HepG2 (cell line): ENCODE data around the gene AGMO. TPM values are rescaled to one million over a fixed set of nuclear protein-coding genes. Genes with fewer than 3 reads are reported as not detected.

Source experiments
- ATAC-seq: fragments of 200-7000 bp; cut with Tn5 transposase; 3 replicates; pipeline ENCODE4 v1.9.1; 2020; ENCODE audit warnings: mild to moderate bottlenecking, moderate library complexity
- BruUV-seq: library from RNA; stranded (reverse); fragments of 400-500 nt; replicated peaks from 2 replicates; lab custom pipeline; 2021; lab: Mats Ljungman, UMichigan
- CTCF ChIA-PET: fragments of 300-600 bp; formaldehyde crosslinking; extraction: SDS; loops from one replicate; lab custom pipeline; 2021; ENCODE audit warnings: low total read pairs, inconsistent platforms, low intra/inter-chr PET ratio; lab: Yijun Ruan, JAX
- POLR2A ChIA-PET: fragments of 350-600 bp; sonication (Branson Sonifier 250); formaldehyde crosslinking; loops from one replicate; lab custom pipeline; 2020; ENCODE audit warnings: antibody characterized with exemption, inconsistent platforms; lab: Yijun Ruan, JAX
- DNase-seq: peaks from one replicate; pipeline ENCODE4 v3.0.0-alpha.2; 2015; ENCODE audit warnings: low spot score
- FAIRE-seq: peaks from 3 replicates; lab custom pipeline; 2011; peaks lifted over from hg19 to GRCh38; lab: Jason Lieb, UNC
- H2AFZ ChIP-seq: one replicate; pipeline ENCODE4 v1.6.1; 2011; ENCODE audit warnings: low read length, inconsistent platforms
- H3K27ac ChIP-seq: fragments of 300-600 bp; 3 replicates; pipeline ENCODE4 v1.8.0; 2011; ENCODE audit warnings: mixed run types, mild to moderate bottlenecking, mixed read lengths, low read length, inconsistent platforms; ENCODE audit not compliant: insufficient read depth; ENCODE audit errors: extremely low read length
- H3K27me3 ChIP-seq, 2 experiments: fragments of 200-600 bp in 1 of 2; 2 replicates in 1 of 2; 3 replicates in 1 of 2; pipeline versions ENCODE4 v1.6.0 to v1.8.0; 2011; ENCODE audit warnings: low read length in 2 of 2, mild to moderate bottlenecking in 2 of 2, moderate library complexity in 2 of 2, inconsistent platforms in 1 of 2; ENCODE audit not compliant: insufficient read depth in 2 of 2, control insufficient read depth in 1 of 2
- H3K36me3 ChIP-seq, 2 experiments: fragments of 200-600 bp in 1 of 2; replicated peaks in 1 of 2; 2 replicates in 1 of 2; 3 replicates in 1 of 2; pipeline versions ENCODE4 v1.5.1 to v1.8.0; 2011; ENCODE audit warnings: low read length in 2 of 2, inconsistent platforms in 1 of 2; ENCODE audit not compliant: insufficient read depth in 2 of 2, control insufficient read depth in 1 of 2
- H3K4me1 ChIP-seq: 2 replicates; pipeline ENCODE4 v1.5.1; 2012; ENCODE audit warnings: low read length, inconsistent platforms; ENCODE audit not compliant: insufficient read depth
- H3K4me2 ChIP-seq: 2 replicates; pipeline ENCODE4 v1.6.0; 2011; ENCODE audit warnings: low read depth, low read length, inconsistent platforms
- H3K4me3 ChIP-seq, 3 experiments: fragments of 200-600 bp in 1 of 3; sonication (generic), shearing (Covaris generic) in 1 of 3; replicated peaks in 1 of 3; 2 replicates each; pipeline ENCODE4 v1.5.1; 2011 to 2016; ENCODE audit warnings: low read length in 3 of 3, inconsistent platforms in 2 of 3, low read depth in 2 of 3, mild to moderate bottlenecking in 2 of 3, control low read depth in 1 of 3, mixed read lengths in 1 of 3; ENCODE audit not compliant: insufficient read depth in 1 of 3
- H3K79me2 ChIP-seq: one replicate; pipeline ENCODE4 v1.6.1; 2011; ENCODE audit warnings: low read length, inconsistent platforms; ENCODE audit not compliant: insufficient read depth
- H3K9ac ChIP-seq: 2 replicates; pipeline ENCODE4 v1.6.0; 2011; ENCODE audit warnings: mild to moderate bottlenecking, low read depth, low read length, inconsistent platforms; ENCODE audit not compliant: insufficient read depth
- H3K9me3 ChIP-seq: 2 replicates; pipeline ENCODE4 v1.5.1; 2012; ENCODE audit warnings: mild to moderate bottlenecking, low read length
- H4K20me1 ChIP-seq: 2 replicates; pipeline ENCODE4 v1.6.0; 2011; ENCODE audit warnings: inconsistent platforms, mild to moderate bottlenecking, low read length, moderate library complexity; ENCODE audit not compliant: insufficient read depth
- HOMEZ ChIP-seq: IDR thresholded peaks from 2 replicates; pipeline ENCODE4 v1.6.1; 2016; ENCODE audit warnings: low read depth
- LCORL ChIP-seq, 2 experiments: fragments of 450-650 bp in 1 of 2; sonication (generic) in 1 of 2; formaldehyde crosslinking in 1 of 2; IDR thresholded peaks; 2 replicates each; pipeline versions ENCODE4 v1.5.0 to v1.6.1; 2017 to 2020; ENCODE audit warnings: antibody characterized with exemption in 1 of 2, missing genetic modification reagents in 1 of 2
- NFAT5 ChIP-seq: sonication (generic); formaldehyde crosslinking; IDR thresholded peaks from 2 replicates; pipeline ENCODE4 v1.4.0; 2020; ENCODE audit warnings: missing genetic modification reagents
- NFKB2 ChIP-seq: sonication (generic); formaldehyde crosslinking; IDR thresholded peaks from 2 replicates; pipeline ENCODE4 v1.4.0; 2020; ENCODE audit warnings: missing genetic modification reagents, borderline replicate concordance
- PHF5A ChIP-seq: IDR thresholded peaks from one replicate; pipeline ENCODE4 v1.6.1; 2018; ENCODE audit warnings: low read depth, missing genetic modification reagents; ENCODE audit not compliant: unreplicated experiment
- POGZ ChIP-seq: sonication (generic); formaldehyde crosslinking; IDR thresholded peaks from 2 replicates; pipeline ENCODE4 v1.4.0; 2020; ENCODE audit warnings: mild to moderate bottlenecking, missing genetic modification reagents
- PRDM4 ChIP-seq: sonication (generic); formaldehyde crosslinking; IDR thresholded peaks from 2 replicates; pipeline ENCODE4 v1.9.0; 2021; ENCODE audit warnings: missing genetic modification reagents, borderline replicate concordance
- REXO4 ChIP-seq: sonication (generic); formaldehyde crosslinking; IDR thresholded peaks from 2 replicates; pipeline ENCODE4 v1.8.0; 2022; ENCODE audit warnings: missing genetic modification reagents, mild to moderate bottlenecking, borderline replicate concordance
- SALL2 ChIP-seq: sonication (generic); formaldehyde crosslinking; IDR thresholded peaks from 2 replicates; pipeline ENCODE4 v1.8.1; 2023; ENCODE audit warnings: mild to moderate bottlenecking, missing genetic modification reagents, inconsistent platforms
- TMF1 ChIP-seq: sonication (generic); formaldehyde crosslinking; IDR thresholded peaks from 2 replicates; pipeline ENCODE4 v1.8.1; 2022; ENCODE audit warnings: low read depth, missing genetic modification reagents
- ZNF224 ChIP-seq: sonication (generic); formaldehyde crosslinking; IDR thresholded peaks from 2 replicates; pipeline ENCODE4 v1.5.0; 2020; ENCODE audit warnings: mild to moderate bottlenecking, missing genetic modification reagents
- ZNF234 ChIP-seq: sonication (generic); formaldehyde crosslinking; conservative IDR thresholded peaks from 2 replicates; pipeline ENCODE4 v1.5.1; 2020; ENCODE audit warnings: mild to moderate bottlenecking, missing genetic modification reagents
- ZNF510 ChIP-seq: sonication (generic); formaldehyde crosslinking; IDR thresholded peaks from 2 replicates; pipeline ENCODE4 v1.4.0; 2020; ENCODE audit warnings: low read depth, mild to moderate bottlenecking, missing genetic modification reagents
- ZNF556 ChIP-seq: sonication (generic); formaldehyde crosslinking; IDR thresholded peaks from 2 replicates; pipeline ENCODE4 v1.4.0; 2020; ENCODE audit warnings: mild to moderate bottlenecking, missing genetic modification reagents, borderline replicate concordance
- ZNF569 ChIP-seq: sonication (generic); formaldehyde crosslinking; IDR thresholded peaks from 2 replicates; pipeline ENCODE4 v1.5.0; 2020; ENCODE audit warnings: mild to moderate bottlenecking, missing genetic modification reagents, moderate library complexity, borderline replicate concordance
- ZNF775 ChIP-seq: sonication (generic); formaldehyde crosslinking; IDR thresholded peaks from 2 replicates; pipeline ENCODE4 v1.4.0; 2020; ENCODE audit warnings: missing genetic modification reagents, mild to moderate bottlenecking, moderate library complexity, borderline replicate concordance
- ZNF780A ChIP-seq: sonication (generic); formaldehyde crosslinking; IDR thresholded peaks from 2 replicates; pipeline ENCODE4 v1.8.0; 2022; ENCODE audit warnings: mild to moderate bottlenecking, missing genetic modification reagents, moderate library complexity
- in situ Hi-C: cut with HindIII; loops from 2 replicates; pipeline ENCODE4 v1.10.0; 2017; ENCODE audit warnings: low pct_unique_long_range_greater_than_20kb; ENCODE audit not compliant: extremely low pct_ligation_motif_present
- intact Hi-C: fragments of 100-400 bp; cut with micrococcal nuclease; formaldehyde crosslinking; loops from one replicate; pipeline ENCODE4 v1.10.0; 2022; ENCODE audit not compliant: unreplicated experiment
- polyA plus RNA-seq, 8 experiments: library from polyadenylated mRNA; depleted of rRNA in 3 of 8; stranded (reverse) in 7 of 8; unstranded in 1 of 8; fragments of >200 nt; fragmentation: Illumina TruSeq in 4 of 8; extraction: Trizol in 4 of 8; gene quantifications; 2 replicates each; pipeline versions ENCODE4 v1.2.1 to v1.2.3, GENCODE V29; 2011 to 2016; ENCODE audit warnings: low read depth in 4 of 8, missing spikeins in 1 of 8, mixed read lengths in 1 of 8; ENCODE audit not compliant: insufficient read depth in 1 of 8
- total RNA-seq, 5 experiments: library from RNA; depleted of rRNA; stranded (reverse); fragments of >200 nt; fragmentation: Illumina TruSeq; extraction: Trizol; gene quantifications; 2 replicates each; pipeline ENCODE4 v1.2.3, GENCODE V29; 2016; ENCODE audit warnings: low read depth in 1 of 5

AGMO gene
- total and polyA plus RNA-seq, 2 of the 13 experiments (the other 11 are each of a cell fraction or from before 2014, with no cell fraction given): 0.22 to 0.50 TPM

GRCh38 chr7:15557686-15558085 is 4.1 kb downstream of the AGMO start:
- in situ Hi-C loops (no loop called here), intact Hi-C loops (no loop called here)
- ATAC-seq: no peak
- POLR2A ChIA-PET: no interaction called here
- DNase-seq: no peak
- no peak for FAIRE-seq
- Histone ChIP-seq H3K27me3 (no peaks in the 10 kb centered on the region), H3K27ac (no peak overlapping the region), H4K20me1 (no peaks in the 10 kb centered on the region), H3K4me3 (no peak overlapping the region), H3K4me1 (no peaks in the 10 kb centered on the region), H3K9me3 (peaks cover 44% of the 10 kb centered on the region), H2AFZ (no peak overlapping the region), H3K4me2 (no peak overlapping the region), H3K36me3 (no peaks in the 10 kb centered on the region), H3K9ac (no peak overlapping the region), H3K79me2 (no peaks in the 10 kb centered on the region)
- CTCF ChIA-PET: no interaction called here
- BruUV-seq: no TSS peak
- TF ChIP-seq POGZ (CRISPR knock-in tag) (no peak), LCORL (IDR thresholded peaks at IDR 0.05) (no peak), LCORL (CRISPR knock-in tag; IDR thresholded peaks at IDR 0.05) (no peak), SALL2 (CRISPR knock-in tag) (no peak), ZNF775 (CRISPR knock-in tag) (no peak), ZNF224 (CRISPR knock-in tag) (no peak), NFAT5 (no peak), REXO4 (no peak), PHF5A (CRISPR knock-in tag) (no peak), ZNF510 (CRISPR knock-in tag) (no peak), ZNF569 (CRISPR knock-in tag) (no peak), ZNF780A (no peak), TMF1 (CRISPR knock-in tag) (no peak), PRDM4 (CRISPR knock-in tag) (no peak), ZNF234 (CRISPR knock-in tag) (no peak), ZNF556 (no peak), NFKB2 (CRISPR knock-in tag) (no peak), HOMEZ (CRISPR knock-in tag) (no peak)
